HG02970 (cell line): Measurements from ENCODE around the gene FGF5.

Experiments
- ATAC-seq: cut with Tn5 transposase; IDR thresholded peaks from one replicate; pipeline ENCODE4 v1.9.1; 2021; ENCODE audit warnings: mild to moderate bottlenecking, moderate library complexity, moderate number of reproducible peaks; ENCODE audit not compliant: unreplicated experiment, low FRiP score

Gene FGF5

GRCh38 chr4:80333121-80333520, 66.7 kb downstream of the FGF5 start:
- no peak for ATAC-seq

GRCh38 chr4:80334568-80334967, 68.1 kb downstream of the FGF5 start:
- no peak for ATAC-seq

GRCh38 chr4:80335226-80335553, 68.7 kb downstream of the FGF5 start:
- no peak for ATAC-seq

GRCh38 chr4:80335554-80336358, 69.3 kb downstream of the FGF5 start, which contains the start of gene CFAP299:
TSS of gene CFAP299 (plus strand) at chr4:80335730.
- ATAC-seq = peak; percentile 88

DNA sequence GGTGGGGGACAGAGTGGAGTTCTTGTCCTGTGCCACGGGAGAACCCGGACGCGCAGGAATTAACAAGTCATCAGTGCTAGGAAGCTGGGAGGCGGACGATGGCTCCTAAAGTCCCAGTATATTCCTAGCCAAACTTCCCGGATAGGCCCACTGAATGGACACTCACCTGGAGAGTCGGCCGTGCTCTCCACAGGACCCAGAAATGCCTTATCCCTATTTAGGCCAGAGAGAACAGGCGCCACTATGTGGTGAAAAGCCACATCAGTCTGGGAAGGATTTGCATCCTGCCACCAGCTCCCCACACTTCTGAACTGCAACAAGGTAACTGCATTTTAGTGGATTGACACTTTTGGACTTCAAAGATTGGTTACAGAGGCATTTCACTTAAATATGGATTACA, 70.1 kb downstream of the FGF5 start:
- ATAC-seq = no peak

GRCh38 chr4:80340036-80340435, 73.6 kb downstream of the FGF5 start:
- ATAC-seq = no peak
